ENCODE results near the gene STXBP1.
"Not testable (repeated sequence)": the region's sequence is repeated elsewhere in the genome, so short reads cannot be mapped to it uniquely, and the experiment has no call there.

GRCh38 chr9:127621339-127621970 is 9.4 kb downstream of the STXBP1 start:
- TF ChIP-seq REST (IDR thresholded peaks at IDR 0.05; ENCODE audit: unreplicated experiment); EZH2 (IDR thresholded peaks at IDR 0.05; ENCODE audit: low read depth, unreplicated experiment); POLR2AphosphoS5 (IDR thresholded peaks at IDR 0.05; ENCODE audit: low read depth); EZH2phosphoT487 (IDR thresholded peaks at IDR 0.05; ENCODE audit: unreplicated experiment); JUNB (IDR thresholded peaks at IDR 0.05; ENCODE audit: unreplicated experiment); CREB1 (CRISPR knock-in tag; IDR thresholded peaks at IDR 0.05; ENCODE audit: low read depth): not testable (repeated sequence)
- TF ChIP-seq, protein P1, sequence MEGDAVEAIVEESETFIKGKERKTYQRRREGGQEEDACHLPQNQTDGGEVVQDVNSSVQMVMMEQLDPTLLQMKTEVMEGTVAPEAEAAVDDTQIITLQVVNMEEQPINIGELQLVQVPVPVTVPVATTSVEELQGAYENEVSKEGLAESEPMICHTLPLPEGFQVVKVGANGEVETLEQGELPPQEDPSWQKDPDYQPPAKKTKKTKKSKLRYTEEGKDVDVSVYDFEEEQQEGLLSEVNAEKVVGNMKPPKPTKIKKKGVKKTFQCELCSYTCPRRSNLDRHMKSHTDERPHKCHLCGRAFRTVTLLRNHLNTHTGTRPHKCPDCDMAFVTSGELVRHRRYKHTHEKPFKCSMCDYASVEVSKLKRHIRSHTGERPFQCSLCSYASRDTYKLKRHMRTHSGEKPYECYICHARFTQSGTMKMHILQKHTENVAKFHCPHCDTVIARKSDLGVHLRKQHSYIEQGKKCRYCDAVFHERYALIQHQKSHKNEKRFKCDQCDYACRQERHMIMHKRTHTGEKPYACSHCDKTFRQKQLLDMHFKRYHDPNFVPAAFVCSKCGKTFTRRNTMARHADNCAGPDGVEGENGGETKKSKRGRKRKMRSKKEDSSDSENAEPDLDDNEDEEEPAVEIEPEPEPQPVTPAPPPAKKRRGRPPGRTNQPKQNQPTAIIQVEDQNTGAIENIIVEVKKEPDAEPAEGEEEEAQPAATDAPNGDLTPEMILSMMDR (conservative IDR thresholded peaks at IDR 0.05; ENCODE audit: low read depth in 2 of 2) = not testable (repeated sequence)
- TF ChIP-seq, protein P2, sequence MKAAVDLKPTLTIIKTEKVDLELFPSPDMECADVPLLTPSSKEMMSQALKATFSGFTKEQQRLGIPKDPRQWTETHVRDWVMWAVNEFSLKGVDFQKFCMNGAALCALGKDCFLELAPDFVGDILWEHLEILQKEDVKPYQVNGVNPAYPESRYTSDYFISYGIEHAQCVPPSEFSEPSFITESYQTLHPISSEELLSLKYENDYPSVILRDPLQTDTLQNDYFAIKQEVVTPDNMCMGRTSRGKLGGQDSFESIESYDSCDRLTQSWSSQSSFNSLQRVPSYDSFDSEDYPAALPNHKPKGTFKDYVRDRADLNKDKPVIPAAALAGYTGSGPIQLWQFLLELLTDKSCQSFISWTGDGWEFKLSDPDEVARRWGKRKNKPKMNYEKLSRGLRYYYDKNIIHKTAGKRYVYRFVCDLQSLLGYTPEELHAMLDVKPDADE (IDR thresholded peaks at IDR 0.05) = not testable (repeated sequence)

All from GM23338 (cell line).